ENCODE data around the gene TIMP2. TPM values are rescaled to one million over a fixed set of nuclear protein-coding genes. Genes with fewer than 3 reads are reported as not detected.

TIMP2 gene
- total and polyA plus RNA-seq, 5 donors, result 86.9 to 183 (median 167) TPM

DNA sequence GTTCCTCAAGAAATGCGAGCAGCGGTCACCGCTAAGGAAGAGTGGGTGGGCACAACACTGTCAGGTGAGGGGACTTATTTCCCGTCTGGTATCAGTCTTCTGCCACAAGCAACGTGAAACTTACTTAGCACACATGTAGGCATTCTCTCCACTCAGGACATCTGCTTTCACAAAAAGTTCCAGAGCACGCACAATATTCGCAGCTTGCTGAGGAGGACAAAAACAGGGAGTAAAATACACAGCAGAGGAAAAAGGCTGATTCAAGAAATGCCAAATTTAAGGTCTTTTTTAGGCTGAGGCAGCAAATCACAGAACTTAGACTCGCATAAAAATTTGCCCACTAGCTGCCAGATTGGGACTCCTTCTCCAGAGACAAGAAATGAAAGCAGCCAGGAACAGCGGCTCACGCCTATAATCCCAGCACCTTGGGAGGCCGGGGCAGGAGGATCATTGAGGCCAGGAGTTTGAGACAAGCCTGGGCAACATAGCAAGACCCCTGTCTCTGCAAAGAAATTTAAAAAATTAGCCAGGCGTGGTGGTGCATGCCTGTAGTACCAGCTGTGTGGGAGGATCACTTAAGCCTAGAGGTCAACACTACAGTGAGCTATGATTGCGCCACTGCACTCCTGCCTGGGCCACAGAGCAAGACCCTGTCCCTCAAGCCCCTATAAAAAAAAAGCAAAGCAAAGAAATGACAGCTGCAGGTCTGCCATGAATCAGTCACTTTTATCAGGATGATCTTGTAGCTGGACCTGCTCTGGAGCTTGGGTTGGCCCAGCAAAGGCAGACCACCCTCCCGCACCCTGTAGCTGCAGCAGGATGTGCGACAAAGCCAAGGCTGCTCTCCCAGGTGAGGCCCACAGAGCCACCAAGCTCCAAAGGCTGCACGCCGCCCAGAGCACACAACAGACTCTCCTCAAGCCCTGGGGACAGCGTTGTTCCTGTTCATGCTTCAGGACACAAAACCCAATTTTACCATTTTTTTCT, 105.1 kb downstream of the TIMP2 start:
- Histone ChIP-seq H3K27ac (ENCODE audit: low read length) (no peak overlapping the region), H3K4me1 (ENCODE audit: control insufficient read depth, insufficient read depth, low read length) (no peaks in the 10 kb centered on the region), H3K9me3 (ENCODE audit: control insufficient read depth, low read length) (no peaks in the 10 kb centered on the region), H3K4me3 (ENCODE audit: low read length) (no peak overlapping the region), H3K27me3 (ENCODE audit: control insufficient read depth, insufficient read depth) (no peaks in the 10 kb centered on the region)
- no peak for ATAC-seq
- 93% methylated on average over 18 of the region's 18 CpGs for WGBS
- no peak for DNase-seq
- intact Hi-C loops (cut with DNase I), result no loop called here

DNA sequence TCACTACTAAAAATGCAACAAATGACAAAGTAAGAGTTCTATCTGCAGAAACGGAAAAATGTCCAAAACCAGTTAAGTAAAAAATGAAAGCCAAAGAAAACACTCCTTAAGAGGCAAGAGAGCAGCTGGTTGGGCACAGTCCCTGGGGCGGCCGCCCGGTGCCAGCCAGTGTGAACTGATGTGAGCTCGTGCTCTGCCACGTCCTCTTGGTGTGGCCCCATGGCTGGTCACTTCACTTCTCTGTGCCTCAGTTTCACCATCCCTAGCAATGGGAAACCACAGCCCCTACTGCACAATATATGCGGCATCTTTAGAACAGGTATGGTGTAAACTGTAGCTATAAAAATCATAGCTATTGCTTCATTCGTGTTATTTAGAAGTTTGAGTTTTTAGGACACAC, 105.8 kb downstream of the TIMP2 start:
- H3K27me3 ChIP-seq (ENCODE audit: control insufficient read depth, insufficient read depth), result no peaks in the 10 kb centered on the region
- 68% methylated on average over 8 of the region's 8 CpGs for WGBS
- H3K4me1 ChIP-seq (ENCODE audit: control insufficient read depth, insufficient read depth, low read length), result no peaks in the 10 kb centered on the region
- H3K27ac ChIP-seq (ENCODE audit: low read length), result no peak overlapping the region
- DNase-seq (no peak), ATAC-seq (no peak)
- no peaks in the 10 kb centered on the region for H3K9me3 ChIP-seq (ENCODE audit: control insufficient read depth, low read length)
- no peak overlapping the region for H3K4me3 ChIP-seq (ENCODE audit: low read length)
- intact Hi-C loops (cut with DNase I), result no loop called here

DNA sequence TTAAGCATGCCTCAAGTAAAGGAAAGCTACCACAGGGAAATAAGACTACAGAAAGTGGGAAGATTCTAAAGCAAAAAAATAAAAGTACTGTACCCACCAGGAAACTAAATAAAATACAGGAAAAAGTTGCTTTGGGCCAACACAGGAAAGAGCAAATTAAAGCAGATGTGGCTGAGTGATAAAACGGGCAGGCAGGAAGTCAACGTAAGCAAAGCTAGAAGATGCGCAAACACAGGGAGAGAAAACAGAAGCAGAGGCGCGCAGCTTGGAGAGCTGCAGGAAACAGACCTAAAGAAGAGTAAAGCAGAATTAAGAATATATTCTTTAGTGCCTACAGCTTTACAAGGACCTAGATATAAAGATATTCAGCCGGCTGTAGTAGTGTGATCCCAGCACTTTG, 106.3 kb downstream of the TIMP2 start:
- Histone ChIP-seq H3K4me3 (ENCODE audit: low read length) (no peak overlapping the region), H3K27me3 (ENCODE audit: control insufficient read depth, insufficient read depth) (no peaks in the 10 kb centered on the region), H3K27ac (ENCODE audit: low read length) (no peak overlapping the region), H3K9me3 (ENCODE audit: control insufficient read depth, low read length) (no peaks in the 10 kb centered on the region), H3K4me1 (ENCODE audit: control insufficient read depth, insufficient read depth, low read length) (no peaks in the 10 kb centered on the region)
- 47% methylated on average over 6 of the region's 6 CpGs for WGBS
- ATAC-seq (no peak), DNase-seq (no peak)
- intact Hi-C loops (cut with DNase I), result no loop called here

DNA sequence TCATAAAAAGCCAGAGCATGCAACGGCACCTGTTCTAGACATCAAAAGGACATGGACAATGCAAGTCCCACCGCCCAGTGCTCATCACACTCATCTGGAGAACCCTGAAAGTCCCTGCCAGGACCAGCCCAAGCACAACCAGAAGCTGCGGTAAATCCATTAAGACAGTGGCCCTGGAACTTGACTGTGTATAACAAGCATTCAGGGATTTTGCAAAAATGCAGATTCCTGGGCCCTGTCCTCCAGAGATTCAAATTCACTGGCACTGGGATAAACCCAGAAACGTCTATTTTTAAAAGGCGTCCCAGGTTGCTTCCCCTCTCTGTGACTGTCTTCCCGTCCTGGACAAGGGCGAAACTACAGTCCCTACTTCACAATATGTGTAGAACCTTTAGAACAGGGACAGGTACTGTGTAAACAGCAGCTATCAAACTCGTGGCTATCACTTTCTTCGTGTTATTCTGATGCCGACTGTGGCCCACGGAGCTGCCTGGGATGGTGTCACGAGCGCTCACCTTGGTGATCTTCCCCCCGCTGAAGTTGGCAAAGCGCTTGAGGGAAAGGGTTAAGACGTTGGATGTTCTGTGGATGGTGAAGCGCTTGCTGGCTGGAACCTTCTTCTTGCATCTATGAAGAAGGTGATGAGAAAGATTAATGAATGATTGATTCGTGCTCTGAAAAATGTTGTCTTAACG, 106.9 kb downstream of the TIMP2 start:
- H3K4me1 ChIP-seq (ENCODE audit: control insufficient read depth, insufficient read depth, low read length), result peaks cover 2% of the 10 kb centered on the region
- no peak for ATAC-seq
- no peak overlapping the region for H3K4me3 ChIP-seq (ENCODE audit: low read length)
- WGBS, result 83% methylated on average over 19 of the region's 19 CpGs
- DNase-seq, result no peak
- intact Hi-C loops (cut with DNase I), result no loop called here
- no peak overlapping the region for H3K27ac ChIP-seq (ENCODE audit: low read length)
- H3K9me3 ChIP-seq (ENCODE audit: control insufficient read depth, low read length), result no peaks in the 10 kb centered on the region
- no peaks in the 10 kb centered on the region for H3K27me3 ChIP-seq (ENCODE audit: control insufficient read depth, insufficient read depth)

DNA sequence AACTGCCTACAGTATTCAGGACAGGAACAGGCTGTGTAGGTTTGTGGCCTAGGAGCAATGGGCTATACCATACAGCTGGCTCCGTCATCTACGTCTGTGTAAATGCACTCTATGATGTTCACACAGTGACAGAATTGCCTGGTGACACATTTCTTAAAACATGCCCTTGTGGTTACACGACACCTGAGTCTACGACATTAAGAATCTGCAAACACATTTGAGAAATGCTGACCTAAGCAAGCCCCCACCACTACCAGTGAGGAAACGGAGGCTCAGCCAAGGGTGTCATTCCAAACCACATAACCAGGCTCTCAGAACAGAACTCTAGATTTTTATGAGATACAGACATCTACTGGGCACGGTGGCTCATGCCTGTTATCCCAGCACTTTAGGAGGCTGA, 108.1 kb downstream of the TIMP2 start:
- WGBS, result 82% methylated on average over 6 of the region's 6 CpGs
- ATAC-seq (no peak), DNase-seq (no peak)
- Histone ChIP-seq H3K4me1 (ENCODE audit: control insufficient read depth, insufficient read depth, low read length) (peaks cover 7% of the 10 kb centered on the region), H3K27ac (ENCODE audit: low read length) (no peak overlapping the region), H3K9me3 (ENCODE audit: control insufficient read depth, low read length) (no peaks in the 10 kb centered on the region), H3K27me3 (ENCODE audit: control insufficient read depth, insufficient read depth) (no peaks in the 10 kb centered on the region), H3K4me3 (ENCODE audit: low read length) (no peak overlapping the region)
- intact Hi-C loops (cut with DNase I), result no loop called here

DNA sequence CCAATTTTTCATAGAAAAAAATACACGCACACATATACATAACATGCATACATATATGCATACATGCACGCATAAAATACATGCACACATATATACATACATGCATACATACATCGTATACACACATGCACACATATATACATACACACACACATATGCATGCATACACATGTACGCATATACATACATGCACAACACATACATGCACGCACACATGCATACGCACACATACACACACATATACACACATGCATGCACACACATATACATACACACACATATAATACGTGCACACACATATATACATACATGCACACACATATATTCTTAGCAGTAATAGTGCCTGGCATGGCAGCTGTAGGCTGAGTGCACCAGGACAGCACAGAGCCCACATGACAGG, 109.5 kb downstream of the TIMP2 start:
- H3K4me1 ChIP-seq (ENCODE audit: control insufficient read depth, insufficient read depth, low read length), result peaks cover 7% of the 10 kb centered on the region
- ATAC-seq (no peak), DNase-seq (no peak)
- 96% methylated on average over 7 of the region's 7 CpGs for WGBS
- no peaks in the 10 kb centered on the region for H3K9me3 ChIP-seq (ENCODE audit: control insufficient read depth, low read length)
- H3K4me3 ChIP-seq (ENCODE audit: low read length), result no peak overlapping the region
- H3K27me3 ChIP-seq (ENCODE audit: control insufficient read depth, insufficient read depth), result no peaks in the 10 kb centered on the region
- intact Hi-C loops (cut with DNase I), result no loop called here
- H3K27ac ChIP-seq (ENCODE audit: low read length), result no peak overlapping the region

DNA sequence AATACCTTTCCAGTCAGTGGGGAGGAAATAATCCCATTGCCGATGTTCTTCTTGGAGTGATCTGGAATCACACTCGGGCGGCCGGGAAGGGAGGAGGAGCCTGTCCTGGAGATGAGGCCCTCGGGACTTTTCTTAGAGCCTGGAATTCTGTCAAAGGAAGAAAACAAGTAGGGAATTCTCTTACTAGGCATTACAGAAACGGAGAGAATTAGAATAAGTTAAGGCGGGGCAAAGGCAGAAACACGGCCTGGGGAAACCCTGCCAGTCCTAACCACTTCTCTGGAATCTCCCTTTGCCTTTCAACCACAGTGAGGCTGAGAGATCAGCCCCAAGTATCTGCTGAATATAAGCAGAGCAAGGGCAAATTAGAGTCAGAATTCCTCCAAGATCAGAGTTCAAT, 112.3 kb downstream of the TIMP2 start:
- peak in 1 of 2 donors; percentile 54 for ATAC-seq
- H3K4me3 ChIP-seq (ENCODE audit: low read length), result no peak overlapping the region
- no peaks in the 10 kb centered on the region for H3K27me3 ChIP-seq (ENCODE audit: control insufficient read depth, insufficient read depth)
- peak overlapping the region; percentile 30 for H3K27ac ChIP-seq (ENCODE audit: low read length)
- 35% methylated on average over 8 of the region's 8 CpGs for WGBS
- H3K9me3 ChIP-seq (ENCODE audit: control insufficient read depth, low read length), result no peaks in the 10 kb centered on the region
- DNase-seq, result peak in 1 of 3 donors; percentile 79
- H3K4me1 ChIP-seq (ENCODE audit: control insufficient read depth, insufficient read depth, low read length), result peaks cover 7% of the 10 kb centered on the region
- intact Hi-C loops (cut with DNase I), result no loop called here

DNA sequence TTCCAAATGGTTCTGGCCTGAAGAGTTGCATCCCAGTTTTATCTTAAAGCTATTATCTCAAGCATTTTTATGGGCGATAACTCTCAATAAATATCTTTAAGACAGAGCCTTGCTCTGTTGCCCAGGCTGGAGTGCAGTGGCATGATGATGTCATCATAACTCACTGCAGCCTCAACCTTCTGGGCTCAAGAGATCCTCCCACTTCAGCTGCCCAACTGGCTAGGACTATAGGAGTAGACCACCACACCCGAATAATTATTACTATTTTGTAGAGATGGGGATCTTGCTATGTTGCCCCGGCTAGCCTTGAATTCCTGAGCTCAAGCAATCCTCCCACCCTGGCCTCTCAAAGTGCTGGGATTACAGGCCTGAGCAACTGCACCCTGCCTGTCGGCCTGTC, 117.0 kb downstream of the TIMP2 start:
- peaks cover 4% of the 10 kb centered on the region for H3K4me1 ChIP-seq (ENCODE audit: control insufficient read depth, insufficient read depth, low read length)
- 86% methylated on average over 4 of the region's 4 CpGs for WGBS
- intact Hi-C loops (cut with DNase I), result no loop called here
- DNase-seq (no peak), ATAC-seq (no peak)
- no peak overlapping the region for H3K4me3 ChIP-seq (ENCODE audit: low read length)
- no peak overlapping the region for H3K27ac ChIP-seq (ENCODE audit: low read length)
- no peaks in the 10 kb centered on the region for H3K27me3 ChIP-seq (ENCODE audit: control insufficient read depth, insufficient read depth)
- H3K9me3 ChIP-seq (ENCODE audit: control insufficient read depth, low read length), result no peaks in the 10 kb centered on the region

DNA sequence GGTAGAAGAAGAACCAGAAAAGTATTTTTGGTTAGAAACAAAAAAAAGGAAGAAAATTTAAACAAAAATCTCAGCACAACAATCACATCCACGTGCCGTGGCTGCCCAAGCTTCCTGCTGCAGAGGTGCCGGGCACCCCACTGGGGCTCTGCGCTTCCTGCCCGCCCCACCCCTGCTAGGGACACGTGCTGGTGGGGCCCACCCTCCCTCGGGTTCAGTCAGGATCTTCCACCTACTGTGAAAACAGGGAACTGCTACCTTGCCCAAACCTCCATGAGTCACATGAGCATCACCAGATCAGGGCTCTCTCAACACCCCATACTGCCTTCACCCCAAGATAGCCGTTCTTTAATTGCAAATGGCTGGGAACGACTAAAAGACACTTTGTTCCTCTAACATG, 118.7 kb downstream of the TIMP2 start:
- no peaks in the 10 kb centered on the region for H3K27me3 ChIP-seq (ENCODE audit: control insufficient read depth, insufficient read depth)
- WGBS, result 77% methylated on average over 9 of the region's 9 CpGs
- intact Hi-C loops (cut with DNase I), result no loop called here
- no peak for ATAC-seq
- no peak overlapping the region for H3K4me3 ChIP-seq (ENCODE audit: low read length)
- DNase-seq, result peak in 1 of 3 donors; percentile 42
- H3K9me3 ChIP-seq (ENCODE audit: control insufficient read depth, low read length), result no peaks in the 10 kb centered on the region
- H3K4me1 ChIP-seq (ENCODE audit: control insufficient read depth, insufficient read depth, low read length), result no peaks in the 10 kb centered on the region
- H3K27ac ChIP-seq (ENCODE audit: low read length), result no peak overlapping the region

DNA sequence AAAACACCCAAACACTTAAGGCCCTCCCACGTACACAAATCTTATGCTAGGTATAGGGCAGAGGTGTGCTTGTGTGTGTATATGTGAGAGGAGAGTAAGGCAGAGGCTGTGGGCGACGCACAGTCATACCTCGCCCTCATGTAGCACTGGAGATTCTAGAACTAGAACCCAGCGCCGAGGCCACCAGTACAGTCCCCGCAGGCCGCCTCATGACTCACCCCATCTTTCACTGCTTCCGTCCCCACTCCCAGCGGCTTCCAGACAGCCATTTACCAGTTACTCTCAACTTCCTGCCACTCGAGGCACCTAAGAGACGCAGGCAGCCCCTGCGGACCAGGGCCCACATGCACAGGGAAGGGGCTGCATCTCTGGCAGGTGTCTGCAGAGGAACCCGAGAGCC, 119.9 kb downstream of the TIMP2 start:
- DNase-seq (no peak), ATAC-seq (peak; percentile 10 to 30)
- Histone ChIP-seq H3K9me3 (ENCODE audit: control insufficient read depth, low read length) (no peaks in the 10 kb centered on the region), H3K27ac (ENCODE audit: low read length) (no peak overlapping the region), H3K4me1 (ENCODE audit: control insufficient read depth, insufficient read depth, low read length) (no peaks in the 10 kb centered on the region), H3K4me3 (ENCODE audit: low read length) (no peak overlapping the region), H3K27me3 (ENCODE audit: control insufficient read depth, insufficient read depth) (no peaks in the 10 kb centered on the region)
- WGBS, result 91% methylated on average over 14 of the region's 14 CpGs
- intact Hi-C loops (cut with DNase I), result no loop called here

DNA sequence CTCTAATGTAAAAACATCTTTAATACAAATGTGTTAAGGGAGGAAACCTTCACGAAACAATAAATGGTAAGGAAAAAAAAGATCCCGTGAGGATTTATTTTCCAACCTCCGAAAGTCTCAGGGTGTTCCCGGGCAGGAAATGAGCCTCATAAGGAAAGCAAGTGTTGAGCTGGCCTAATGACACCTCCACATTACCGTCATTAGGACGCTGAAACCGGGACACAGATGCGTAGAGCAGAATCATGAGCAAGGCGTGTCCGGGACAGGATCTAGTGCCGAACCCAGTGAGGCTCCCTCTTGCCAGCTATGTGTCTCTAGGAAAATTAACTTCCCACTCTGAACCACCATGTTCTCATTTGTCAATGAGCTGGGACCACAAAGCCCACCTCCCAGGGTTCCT, 120.4 kb downstream of the TIMP2 start:
- H3K4me1 ChIP-seq (ENCODE audit: control insufficient read depth, insufficient read depth, low read length), result no peaks in the 10 kb centered on the region
- DNase-seq (no peak), ATAC-seq (peak; percentile 38 to 84)
- intact Hi-C loops (cut with DNase I), result no loop called here
- no peak overlapping the region for H3K4me3 ChIP-seq (ENCODE audit: low read length)
- no peaks in the 10 kb centered on the region for H3K27me3 ChIP-seq (ENCODE audit: control insufficient read depth, insufficient read depth)
- WGBS, result 63% methylated on average over 11 of the region's 11 CpGs
- no peak overlapping the region for H3K27ac ChIP-seq (ENCODE audit: low read length)
- no peaks in the 10 kb centered on the region for H3K9me3 ChIP-seq (ENCODE audit: control insufficient read depth, low read length)
